ENCODE measurements around the gene CBX3. TPM values are rescaled to one million over a fixed set of nuclear protein-coding genes. Genes with fewer than 3 reads are reported as not detected.
"Not testable (repeated sequence)": the region's sequence is repeated elsewhere in the genome, so short reads cannot be mapped to it uniquely, and the experiment has no call there.

The CBX3 gene
- total RNA-seq, 4 donors from 2014 or later: 61.1 to 92.1 (median 83.3) TPM

DNA sequence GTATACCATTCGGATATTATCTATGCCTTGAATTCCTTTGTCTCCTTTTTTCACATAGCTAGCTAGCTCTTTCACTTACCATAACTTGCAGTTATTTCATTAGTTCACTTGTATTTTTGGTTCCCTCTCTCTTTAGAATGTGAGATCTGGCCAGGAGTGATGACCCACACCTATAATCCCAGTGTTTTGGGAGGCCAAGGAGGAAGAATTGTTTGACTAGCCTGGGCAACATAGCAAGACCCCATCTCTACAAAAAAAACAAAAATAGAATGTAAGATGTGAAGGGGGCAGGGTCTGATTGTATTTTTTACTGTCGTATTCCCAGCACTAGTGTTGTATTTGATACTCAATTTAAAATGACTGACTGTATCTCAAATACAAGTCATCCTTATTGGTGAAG lies 29.9 kb upstream of the CBX3 start:
- H3K4me3 ChIP-seq: no peak overlapping the region
- no peak overlapping the region for H3K27ac ChIP-seq
- peaks cover 0 to 22% of the 10 kb centered on the region in 2 donors for H3K36me3 ChIP-seq
- WGBS, 2 donors (ENCODE audit: low coverage in 1 of 2): 94% methylated on average over 2 of the region's 2 CpGs
- no peak for ATAC-seq
- no peaks in the 10 kb centered on the region for H3K4me1 ChIP-seq
- TF ChIP-seq POLR2AphosphoS5 (IDR thresholded peaks at IDR 0.05): no peak
- no peak for TF ChIP-seq EP300 (IDR thresholded peaks at IDR 0.05)
- no peak for TF ChIP-seq POLR2A (IDR thresholded peaks at IDR 0.05)
- TF ChIP-seq CTCF (IDR thresholded peaks at IDR 0.05): no peak
- H3K9me3 ChIP-seq: no peaks in the 10 kb centered on the region
- H3K27me3 ChIP-seq: no peaks in the 10 kb centered on the region

GRCh38 chr7:26172048-26172447 lies 29.5 kb upstream of the CBX3 start:
- Histone ChIP-seq H3K27me3 (no peaks in the 10 kb centered on the region), H3K4me1 (no peaks in the 10 kb centered on the region), H3K9me3 (no peaks in the 10 kb centered on the region), H3K27ac (no peak overlapping the region), H3K36me3 (peaks cover 0 to 22% of the 10 kb centered on the region in 2 donors), H3K4me3 (no peak overlapping the region)
- no peak for ATAC-seq
- WGBS, 2 donors (ENCODE audit: low coverage in 1 of 2): 94 to 100% methylated on average over 1 of the region's 1 CpG
- TF ChIP-seq CTCF (IDR thresholded peaks at IDR 0.05) (no peak), POLR2A (IDR thresholded peaks at IDR 0.05) (no peak), POLR2AphosphoS5 (IDR thresholded peaks at IDR 0.05) (no peak), EP300 (IDR thresholded peaks at IDR 0.05) (no peak)

GRCh38 chr7:26175903-26176302 lies 25.6 kb upstream of the CBX3 start:
- H3K4me3 ChIP-seq, H3K27me3 ChIP-seq, H3K36me3 ChIP-seq, H3K9me3 ChIP-seq, ATAC-seq, H3K27ac ChIP-seq: not testable (repeated sequence)
- H3K4me1 ChIP-seq: peaks cover 0 to 12% (median 0%) of the 10 kb centered on the region in 3 donors
- no CpG with 5 or more reads among the region's 4 CpGs for WGBS, 2 donors (ENCODE audit: low coverage in 1 of 2)

- peaks cover 0 to 17% (median 0%) of the 10 kb centered on the region in 3 donors for H3K4me1 ChIP-seq
- H3K27me3 ChIP-seq, H3K36me3 ChIP-seq, H3K9me3 ChIP-seq, H3K4me3 ChIP-seq, H3K27ac ChIP-seq, ATAC-seq: not testable (repeated sequence)
- WGBS, 2 donors (ENCODE audit: low coverage in 1 of 2): no CpG with 5 or more reads among the region's 26 CpGs
These were observed 24.8 kb upstream of the CBX3 start for GRCh38 chr7:26176696-26177095.

GRCh38 chr7:26177269-26177668 lies 24.3 kb upstream of the CBX3 start:
- H3K27me3 ChIP-seq, H3K36me3 ChIP-seq, H3K4me3 ChIP-seq, H3K9me3 ChIP-seq, ATAC-seq, H3K27ac ChIP-seq: not testable (repeated sequence)
- peaks cover 0 to 22% (median 0%) of the 10 kb centered on the region in 3 donors for H3K4me1 ChIP-seq
- 83% methylated on average over 1 of the region's 20 CpGs; no CpG with 5 or more reads in 1 of the 2 donors for WGBS, 2 donors (ENCODE audit: low coverage in 1 of 2)

DNA sequence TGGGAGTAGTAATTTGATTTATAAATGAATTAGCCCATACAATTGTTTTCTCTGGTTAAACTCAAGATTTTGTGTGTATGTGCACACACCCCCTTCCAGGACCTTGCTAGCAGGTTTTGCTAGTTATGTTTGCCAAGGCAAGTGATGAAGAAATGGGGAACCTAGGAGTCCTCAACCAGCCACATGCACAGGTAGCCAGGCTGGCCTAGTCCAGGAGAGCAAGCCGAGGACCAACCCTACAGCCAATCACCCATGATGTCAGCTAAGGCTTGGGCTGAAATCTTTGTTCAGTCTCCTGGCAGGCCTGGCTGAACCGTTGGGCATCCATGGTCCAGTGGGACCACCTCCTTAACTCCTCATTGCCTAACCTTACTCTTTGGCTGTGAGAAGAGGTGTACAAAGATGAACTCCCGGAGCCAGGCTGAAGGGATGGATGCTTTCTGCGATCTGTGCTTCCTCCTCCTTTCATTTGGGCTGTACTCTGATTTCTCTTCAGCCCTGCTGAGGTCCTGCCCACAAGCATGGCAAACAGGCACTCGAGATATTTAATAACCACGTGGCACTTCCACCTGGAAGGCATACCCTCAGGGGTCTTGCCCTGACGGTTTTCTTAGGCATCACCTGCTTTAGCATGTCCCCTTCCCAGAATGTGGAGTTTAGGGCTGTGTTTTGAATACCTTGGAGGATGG lies 23.1 kb upstream of the CBX3 start:
- H3K27me3 ChIP-seq: no peaks in the 10 kb centered on the region
- WGBS, 2 donors (ENCODE audit: low coverage in 1 of 2): 77 to 81% methylated on average over 5 to 7 of the region's 7 CpGs
- H3K36me3 ChIP-seq: no peaks in the 10 kb centered on the region
- TF ChIP-seq EP300 (IDR thresholded peaks at IDR 0.05) (no peak), POLR2AphosphoS5 (IDR thresholded peaks at IDR 0.05) (no peak), CTCF (IDR thresholded peaks at IDR 0.05) (no peak), POLR2A (IDR thresholded peaks at IDR 0.05) (no peak)
- H3K4me1 ChIP-seq: peaks cover 0 to 34% (median 0%) of the 10 kb centered on the region in 3 donors
- no peak overlapping the region for H3K4me3 ChIP-seq
- H3K9me3 ChIP-seq: no peaks in the 10 kb centered on the region
- H3K27ac ChIP-seq: no peak overlapping the region
- ATAC-seq: no peak
